GM18517 (cell line): ENCODE measurements around the gene NSF.
"Not testable (repeated sequence)": the region's sequence is repeated elsewhere in the genome, so short reads cannot be mapped to it uniquely, and the experiment has no call there.

Source experiments
- ATAC-seq: cut with Tn5 transposase; IDR thresholded peaks from one replicate; pipeline ENCODE4 v1.9.1; 2021; ENCODE audit warnings: mild to moderate bottlenecking, moderate library complexity; ENCODE audit not compliant: unreplicated experiment

The NSF gene

DNA sequence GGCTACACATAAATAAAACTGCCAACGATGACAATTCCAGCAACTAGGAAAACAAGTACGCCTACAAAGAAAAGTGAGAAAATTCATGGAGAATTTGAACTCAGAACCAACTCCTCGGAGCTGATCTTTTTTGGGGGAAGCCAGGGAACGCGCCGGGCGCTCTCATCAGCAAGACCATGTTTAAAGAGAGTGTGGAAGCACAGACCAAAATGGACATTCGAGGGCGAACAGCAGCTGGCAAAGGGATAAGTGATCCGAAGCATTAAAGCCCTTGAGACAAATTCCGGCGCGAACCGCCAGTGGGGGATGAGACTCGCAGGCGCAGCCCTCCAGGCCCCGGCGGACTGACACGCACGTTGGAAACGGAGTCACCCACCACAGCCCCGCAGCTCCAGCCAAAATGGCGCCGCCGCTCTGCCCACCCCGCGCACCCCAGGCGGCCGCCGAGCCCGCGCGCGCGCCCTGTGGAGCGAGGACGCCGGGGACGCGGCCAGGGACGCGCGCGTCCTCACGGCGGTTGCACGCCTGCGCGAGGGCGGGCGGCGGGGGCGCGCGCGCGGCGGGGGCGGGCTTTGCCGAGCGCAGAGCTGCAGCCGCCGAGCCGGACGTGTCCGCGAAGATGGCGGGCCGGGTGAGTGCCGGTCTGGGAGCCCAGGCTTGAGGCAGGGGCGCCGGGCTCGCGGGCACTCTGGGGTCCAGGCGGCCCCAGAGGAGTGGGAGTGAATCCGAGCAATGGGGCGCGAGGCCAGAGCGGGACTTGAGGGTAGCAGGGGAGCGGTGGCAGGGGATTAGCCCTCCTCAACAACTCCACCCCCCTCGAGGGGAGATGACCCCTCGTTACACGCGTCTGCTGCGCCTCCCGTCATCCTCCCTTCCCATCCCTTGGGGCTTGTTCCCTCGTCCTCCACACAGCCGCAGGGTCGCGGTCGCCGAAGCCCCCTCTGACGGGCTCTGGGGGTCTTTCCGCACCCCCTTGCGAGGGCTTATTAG lies at the start of gene NSF:
Gene NSF, plus strand, starts transcription at position 513 of the 990 bp plus-strand sequence. Its CDS starts 107 bp downstream, at position 620.
- not testable (repeated sequence) for ATAC-seq

DNA sequence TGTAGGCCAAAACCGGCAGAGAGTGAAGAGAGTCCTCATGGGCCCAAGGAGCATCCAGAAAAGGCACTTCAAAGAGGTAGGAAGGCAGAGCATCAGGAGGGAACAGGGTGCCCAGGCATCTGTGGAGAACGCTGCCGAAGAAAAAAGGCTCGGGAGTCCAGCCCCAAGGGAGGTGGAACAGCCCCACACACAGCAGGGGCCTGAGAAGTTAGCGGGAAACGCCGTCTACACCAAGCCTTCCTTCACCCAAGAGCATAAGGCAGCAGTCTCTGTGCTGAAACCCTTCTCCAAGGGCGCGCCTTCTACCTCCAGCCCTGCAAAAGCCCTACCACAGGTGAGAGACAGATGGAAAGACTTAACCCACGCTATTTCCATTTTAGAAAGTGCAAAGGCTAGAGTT lies 41.9 kb upstream of the NSF start:
- not testable (repeated sequence) for ATAC-seq

DNA sequence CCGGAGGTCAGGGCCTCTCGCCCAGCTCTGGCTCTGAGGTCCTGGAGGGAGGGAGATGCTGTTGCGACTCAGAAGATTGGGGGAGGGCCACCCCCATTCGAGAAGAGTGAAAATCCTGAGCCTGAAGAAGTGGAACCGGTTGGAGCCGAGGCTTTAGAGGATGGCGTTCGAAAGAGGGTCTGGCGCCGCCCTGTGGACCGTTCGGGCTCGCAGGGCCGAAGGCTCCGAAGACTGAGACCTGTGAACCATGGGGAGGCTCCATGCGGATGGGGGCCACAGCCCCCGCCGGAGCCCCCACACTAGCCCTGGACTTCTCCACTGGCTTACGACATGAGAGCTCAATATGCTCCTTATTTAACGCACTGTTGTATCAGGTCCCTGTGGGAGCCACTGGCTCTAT lies 31.3 kb upstream of the NSF start:
- not testable (repeated sequence) for ATAC-seq

DNA sequence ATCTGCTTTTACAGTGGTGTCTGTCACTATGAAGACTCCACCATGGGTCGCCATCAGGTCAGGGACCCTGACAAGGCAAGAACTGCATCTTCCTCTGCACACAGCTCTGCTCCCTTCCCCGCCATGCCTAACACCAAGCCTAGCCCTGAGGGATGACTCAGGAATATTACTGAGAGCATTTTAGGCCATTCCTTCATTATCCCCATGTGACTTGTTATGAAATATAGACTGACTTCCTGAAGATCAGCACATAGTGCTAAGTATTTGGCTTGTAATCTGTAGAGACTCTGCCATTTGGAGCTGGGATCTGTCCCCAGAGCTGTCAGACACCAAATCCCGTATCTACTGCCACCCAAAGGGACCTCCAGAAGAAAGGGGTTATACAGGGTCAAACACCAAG lies 30.4 kb upstream of the NSF start:
- ATAC-seq = not testable (repeated sequence)

DNA sequence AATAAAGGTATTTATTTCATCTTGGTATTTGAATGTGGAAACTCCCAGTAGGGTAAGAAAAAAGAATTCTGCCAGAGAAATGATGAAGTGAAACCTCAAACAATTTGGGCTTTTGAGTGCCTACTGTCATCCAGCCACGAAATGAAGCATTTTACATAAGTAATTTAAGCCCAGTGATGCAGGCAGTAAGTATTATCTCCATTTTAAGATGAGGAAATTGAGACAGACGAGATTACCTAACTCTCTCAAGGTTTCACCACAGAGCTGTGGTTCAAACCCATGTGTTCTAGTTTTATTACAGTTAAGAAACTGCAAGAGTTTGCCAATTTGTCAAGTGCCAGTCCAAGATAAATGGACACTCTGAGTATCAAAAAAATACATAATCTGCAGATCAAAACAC lies 24.2 kb upstream of the NSF start:
- not testable (repeated sequence) for ATAC-seq

DNA sequence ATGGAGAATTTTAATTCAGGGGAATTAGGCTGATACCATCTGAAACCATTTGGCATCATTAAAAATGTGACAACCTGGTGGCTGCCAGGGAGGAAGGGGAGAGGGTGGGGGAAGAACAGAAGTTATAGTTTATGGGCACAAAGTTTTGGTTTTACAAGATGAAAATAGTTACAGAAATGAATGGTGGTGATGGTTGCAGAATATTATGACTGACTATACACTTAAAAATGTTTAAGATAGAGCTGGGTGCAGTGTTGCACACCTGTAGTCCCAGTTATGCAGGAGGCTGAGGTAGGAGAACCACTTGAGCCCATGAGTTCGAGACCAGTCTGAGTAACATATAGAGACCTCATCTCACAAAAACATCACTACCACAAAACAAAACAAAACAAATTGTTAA lies 23.5 kb upstream of the NSF start:
- not testable (repeated sequence) for ATAC-seq

DNA sequence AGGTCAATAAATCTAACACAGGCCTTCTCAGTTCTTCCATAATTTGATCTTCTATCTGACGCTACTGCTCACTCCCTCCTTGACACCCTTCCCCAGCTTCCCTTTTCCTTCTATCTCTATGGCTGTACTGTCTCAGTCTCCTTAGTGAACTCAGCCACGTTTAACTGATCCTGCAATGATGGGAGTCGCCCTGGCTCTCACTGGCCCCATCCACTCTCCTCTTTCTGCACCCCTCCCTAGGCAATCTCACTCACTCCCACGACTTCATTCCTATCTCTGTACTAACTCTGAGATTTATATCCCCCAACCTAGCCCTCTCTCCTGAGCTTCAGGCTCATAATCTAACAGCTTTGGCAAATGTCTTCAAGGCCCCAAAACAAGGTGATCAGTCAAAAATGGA lies 18.7 kb upstream of the NSF start:
- ATAC-seq = not testable (repeated sequence)

DNA sequence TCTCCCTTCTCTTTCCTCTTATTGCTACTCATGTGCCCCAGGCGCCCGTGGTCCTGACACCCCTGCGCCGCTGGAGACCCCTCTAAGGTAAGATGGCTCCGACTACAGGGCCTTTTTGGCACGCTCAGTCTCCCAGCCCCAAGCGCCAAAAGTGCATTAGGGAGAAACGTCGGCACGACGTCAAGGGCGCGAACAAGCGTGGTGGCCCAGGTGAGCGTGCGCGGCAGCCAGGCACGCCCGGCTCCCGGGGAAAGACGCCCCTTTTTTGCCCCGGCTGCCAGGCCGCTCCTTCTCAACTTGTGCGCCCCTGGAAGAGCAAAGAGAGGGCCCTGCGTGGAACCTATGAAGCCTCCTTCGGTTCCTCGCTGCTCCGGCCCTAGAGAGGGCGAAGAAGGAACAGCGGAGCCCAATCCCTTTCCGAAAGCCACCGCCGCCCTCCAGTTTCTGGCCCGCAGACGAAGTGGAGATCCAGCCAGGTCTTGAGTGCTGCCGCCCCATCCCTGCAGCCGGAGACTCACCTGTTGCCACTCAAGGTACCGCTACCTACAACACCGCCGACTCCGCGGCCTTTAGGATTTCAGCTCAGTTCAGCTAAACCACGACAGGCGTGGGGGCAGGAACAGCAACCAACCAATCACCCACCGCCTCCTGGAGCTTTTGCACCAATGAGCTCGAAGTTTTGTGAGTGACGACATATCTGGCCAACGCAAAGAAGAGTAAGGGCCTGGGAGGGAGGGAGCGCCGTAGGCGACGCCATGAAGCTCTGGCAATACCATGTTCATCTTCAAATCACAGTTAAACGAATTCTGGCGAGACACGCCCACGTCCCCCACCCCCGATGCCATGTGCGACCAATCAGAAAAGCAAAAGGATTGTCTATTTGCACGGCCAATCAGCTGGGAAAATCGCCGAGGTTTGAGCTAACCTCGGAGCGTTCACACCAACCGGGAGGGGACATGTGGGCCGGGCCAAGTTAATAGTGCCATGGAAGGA lies 11.1 kb upstream of the NSF start, which contains the start of gene ARL17A:
Gene ARL17A, minus strand, starts transcription at position 609 of the 993 bp plus-strand sequence. CDS start 3,369 bp downstream, outside the sequence.
- ATAC-seq = peak; percentile 86

DNA sequence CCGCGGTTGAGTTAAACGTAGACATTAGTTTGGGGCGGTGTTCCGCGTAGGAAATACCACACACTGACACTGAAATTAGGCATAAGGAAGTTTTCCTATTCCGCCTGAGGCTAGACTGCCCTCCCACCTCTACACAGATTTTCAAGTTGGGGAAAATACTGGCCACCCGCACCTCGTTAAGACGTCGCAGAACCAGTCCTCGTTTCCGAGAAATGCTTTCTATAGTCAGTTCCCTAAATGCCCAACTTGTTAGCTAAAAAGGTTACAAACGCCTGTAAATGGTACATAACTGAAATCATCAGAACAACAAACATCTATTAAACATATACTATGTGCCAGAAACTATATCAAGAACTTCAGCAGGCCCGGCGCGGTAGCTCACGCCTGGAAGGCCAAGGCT lies 10.4 kb upstream of the NSF start:
- not testable (repeated sequence) for ATAC-seq

DNA sequence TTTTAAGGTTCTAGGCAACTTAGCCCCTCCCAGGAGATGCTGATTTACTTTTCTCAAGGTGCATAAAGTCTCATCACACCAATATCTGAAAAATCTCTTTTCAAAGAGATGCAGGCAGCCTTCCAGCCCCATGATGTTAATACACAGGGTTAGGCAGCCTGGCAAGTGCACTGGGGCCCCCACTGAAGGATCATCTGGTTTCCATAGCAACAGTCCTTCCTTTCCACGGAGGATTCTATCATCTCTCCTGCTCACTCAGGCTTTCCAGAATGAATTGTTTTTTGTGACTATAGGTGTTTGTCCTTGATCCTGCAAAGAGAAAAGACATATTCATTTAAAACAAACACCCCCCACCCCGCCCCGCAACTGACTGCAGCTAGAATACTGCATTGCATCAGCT lies 5.0 kb upstream of the NSF start:
- ATAC-seq = not testable (repeated sequence)

DNA sequence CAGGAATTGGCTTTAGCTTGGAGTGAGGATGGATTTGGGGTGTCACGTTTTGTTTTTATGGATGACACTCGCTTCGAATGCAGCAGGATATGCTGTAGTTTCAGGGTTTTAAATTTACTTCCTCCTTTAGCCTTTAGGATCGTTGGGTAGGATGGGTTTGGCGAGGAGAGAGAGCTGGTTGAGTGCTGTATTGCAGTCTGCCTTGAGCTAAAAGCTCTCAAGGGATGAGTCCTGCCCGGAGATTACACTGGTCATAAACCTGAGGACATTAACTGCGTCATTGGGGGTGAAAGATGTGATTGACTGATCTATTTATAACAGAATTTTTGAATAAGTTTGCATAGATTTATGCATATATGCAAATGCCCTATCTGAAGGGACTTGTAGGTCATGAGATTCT lies 863 bp downstream of the NSF start:
- not testable (repeated sequence) for ATAC-seq

DNA sequence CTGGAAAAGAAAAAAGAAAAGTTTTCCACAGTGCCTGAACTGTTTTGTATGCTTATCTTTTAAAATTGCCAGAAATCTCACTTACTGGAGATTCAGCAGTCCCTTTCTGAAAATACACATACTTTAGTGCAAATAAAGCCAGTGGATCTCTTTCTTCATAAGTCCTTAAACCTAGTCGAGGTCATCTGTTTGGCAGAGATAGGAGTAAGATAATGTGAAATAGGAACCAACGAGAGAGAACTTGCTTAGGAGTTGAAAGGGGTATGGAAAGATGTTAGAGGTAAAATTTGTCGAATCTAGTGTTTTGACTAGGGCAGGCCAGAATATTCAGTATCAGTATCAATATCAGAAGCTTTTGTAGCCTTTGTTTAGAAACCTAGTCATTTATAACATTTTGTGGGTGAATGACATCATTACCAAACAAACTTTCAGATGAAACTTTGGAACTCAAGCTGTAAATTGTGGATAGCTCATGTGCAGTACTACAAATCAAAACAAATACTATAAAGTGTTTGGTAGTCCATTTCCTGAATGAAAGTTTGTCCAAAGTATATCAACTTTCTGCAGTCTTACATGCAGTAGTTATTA lies 8.0 kb downstream of the NSF start:
- peak; percentile 58 for ATAC-seq

DNA sequence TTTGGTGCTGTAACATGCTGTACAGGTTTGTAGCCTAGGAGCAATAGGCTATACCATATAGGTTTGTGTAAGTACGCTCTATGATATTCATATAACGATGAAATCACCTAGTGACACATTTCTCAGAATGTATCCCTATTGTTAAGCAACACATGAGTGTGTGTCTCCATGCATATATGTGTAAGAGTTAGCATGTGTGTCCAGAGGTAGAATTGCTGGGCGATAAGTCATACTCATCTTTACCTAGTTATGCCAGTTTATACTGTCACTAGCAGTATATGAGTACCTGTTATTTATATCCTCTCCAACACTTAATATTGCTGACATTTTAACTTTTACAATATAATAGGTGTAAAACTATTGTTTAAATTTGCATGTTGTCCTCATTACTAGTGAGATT lies 10.3 kb downstream of the NSF start:
- not testable (repeated sequence) for ATAC-seq

DNA sequence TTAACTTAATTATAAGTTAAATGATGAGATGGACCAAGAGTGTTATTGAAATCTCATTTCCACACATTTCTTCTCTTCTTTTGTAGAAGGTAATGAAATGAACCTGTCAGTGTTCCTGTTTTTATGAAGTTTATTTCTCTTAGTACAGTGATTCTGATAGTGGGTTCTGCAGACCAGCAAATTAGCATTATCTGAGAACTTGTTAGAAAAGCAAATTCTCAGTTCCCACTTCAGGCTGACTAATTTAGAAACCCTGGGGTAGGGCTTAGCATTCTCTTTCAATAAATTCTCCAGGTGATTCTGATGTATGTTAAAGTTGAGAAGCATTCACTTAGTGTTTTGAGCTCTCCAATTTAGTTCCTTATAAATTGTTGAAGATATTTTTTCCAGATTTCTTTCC lies 12.7 kb downstream of the NSF start:
- peak; percentile 76 for ATAC-seq

DNA sequence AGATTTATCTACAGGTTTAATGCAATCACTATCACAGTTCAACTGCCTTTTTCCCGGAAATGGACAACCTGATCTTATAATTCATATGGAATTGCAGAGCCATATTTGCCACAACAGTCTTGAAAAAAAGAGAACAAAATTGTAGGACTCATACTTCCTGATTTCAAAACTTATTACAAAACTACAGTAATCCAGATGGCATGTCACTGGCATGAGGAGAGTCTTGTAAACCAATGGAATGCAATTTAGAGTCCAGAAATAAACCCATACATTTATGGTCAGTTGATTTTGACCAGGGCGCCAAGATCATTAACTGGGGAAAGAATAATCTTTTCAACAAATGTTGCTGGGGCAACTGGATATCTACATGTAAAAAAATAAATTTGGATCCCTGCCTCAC lies 20.8 kb downstream of the NSF start:
- not testable (repeated sequence) for ATAC-seq

DNA sequence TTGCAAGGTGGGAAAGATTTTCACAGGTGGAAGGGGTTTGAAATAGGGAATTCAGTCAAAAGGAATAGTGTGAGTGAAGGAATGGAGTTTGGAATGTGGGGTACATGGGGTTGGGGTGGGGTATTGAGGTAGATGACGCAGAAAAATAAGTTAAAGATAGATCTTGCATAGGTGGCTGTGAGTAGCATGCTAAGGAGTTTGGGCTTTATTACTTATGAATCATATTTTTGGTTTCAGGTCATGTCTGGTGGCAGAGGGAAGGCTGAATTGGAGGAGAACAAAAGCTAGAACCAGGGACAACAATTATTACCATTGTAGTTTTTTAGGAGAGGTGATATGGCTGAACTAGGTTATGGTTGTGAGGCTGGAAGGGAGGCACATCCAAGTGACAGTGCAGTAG lies 23.4 kb downstream of the NSF start:
- ATAC-seq = not testable (repeated sequence)

DNA sequence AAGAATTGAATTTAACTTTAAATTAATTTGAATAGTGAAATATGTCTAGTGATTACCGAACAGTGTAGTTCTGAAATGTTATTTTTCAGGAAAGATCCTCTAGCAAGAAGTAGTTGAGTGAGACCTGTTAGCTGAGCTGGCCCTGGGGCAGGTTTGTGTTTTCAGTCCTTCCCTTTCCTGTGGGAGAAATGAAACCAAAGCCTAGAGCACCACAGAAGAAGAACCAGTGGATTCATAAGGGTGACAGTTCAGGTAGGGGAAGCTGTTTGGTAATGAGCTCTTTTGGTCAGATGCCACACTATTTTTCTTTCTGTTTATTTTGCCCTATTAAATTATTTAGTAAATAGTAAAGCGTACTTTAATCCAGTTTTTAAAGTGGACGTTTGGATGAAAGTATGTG lies 26.7 kb downstream of the NSF start:
- ATAC-seq = not testable (repeated sequence)

DNA sequence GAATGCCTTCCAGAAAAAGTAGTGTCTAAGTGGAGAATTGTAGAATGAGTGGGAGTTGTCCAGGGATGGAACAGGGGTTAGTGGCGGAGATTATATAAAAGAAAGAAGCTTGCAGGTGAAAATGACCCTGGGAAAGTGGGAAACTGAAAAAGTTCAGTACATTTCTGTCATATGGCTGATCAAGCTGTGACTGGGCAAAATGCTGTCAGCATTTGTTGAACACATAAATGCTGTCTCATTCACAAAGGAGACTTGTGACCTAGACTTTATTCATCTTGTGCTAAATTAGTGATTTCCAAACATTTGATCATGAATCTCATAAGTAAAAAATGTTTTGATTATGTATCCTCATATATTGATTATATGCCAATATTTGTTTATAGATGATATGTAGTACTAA lies 28.5 kb downstream of the NSF start:
- ATAC-seq = not testable (repeated sequence)

DNA sequence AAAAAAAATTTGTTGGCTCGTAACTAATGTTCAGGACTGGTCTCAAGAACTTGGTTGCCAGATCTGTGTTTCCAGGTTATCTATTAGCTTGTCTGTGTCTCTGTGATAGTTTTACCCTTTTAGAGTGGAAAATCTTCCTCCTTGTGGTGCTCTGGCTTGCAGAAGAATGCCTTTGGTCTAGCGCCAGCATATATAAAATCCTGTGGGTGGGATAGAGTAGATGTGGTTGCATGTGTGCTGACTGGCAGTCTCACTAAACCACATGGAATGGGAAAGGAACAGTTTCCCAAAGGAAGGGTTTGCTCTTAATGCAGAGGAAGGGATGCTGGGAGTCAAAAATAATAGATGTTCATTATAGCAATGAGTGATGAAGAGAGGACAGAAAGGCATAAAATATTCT lies 33.3 kb downstream of the NSF start:
- not testable (repeated sequence) for ATAC-seq

DNA sequence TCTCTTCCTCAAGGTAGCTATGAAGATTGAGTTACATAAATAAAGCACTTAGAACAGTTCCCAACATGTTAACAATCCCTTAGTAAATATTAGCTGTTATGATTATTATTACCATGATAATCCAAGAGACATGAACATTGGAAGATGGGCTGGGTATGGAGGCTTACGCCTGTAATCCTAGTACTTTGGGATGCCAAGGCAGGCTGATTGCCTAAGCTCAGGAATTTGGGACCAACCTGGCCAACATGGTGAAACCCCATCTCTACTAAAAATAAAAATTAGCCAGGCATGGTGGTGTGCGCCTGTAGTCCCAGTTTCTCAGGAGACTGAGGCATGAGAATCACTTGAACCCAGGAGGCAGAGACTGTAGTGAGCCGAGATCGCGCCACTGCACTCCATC lies 34.3 kb downstream of the NSF start:
- ATAC-seq = not testable (repeated sequence)

DNA sequence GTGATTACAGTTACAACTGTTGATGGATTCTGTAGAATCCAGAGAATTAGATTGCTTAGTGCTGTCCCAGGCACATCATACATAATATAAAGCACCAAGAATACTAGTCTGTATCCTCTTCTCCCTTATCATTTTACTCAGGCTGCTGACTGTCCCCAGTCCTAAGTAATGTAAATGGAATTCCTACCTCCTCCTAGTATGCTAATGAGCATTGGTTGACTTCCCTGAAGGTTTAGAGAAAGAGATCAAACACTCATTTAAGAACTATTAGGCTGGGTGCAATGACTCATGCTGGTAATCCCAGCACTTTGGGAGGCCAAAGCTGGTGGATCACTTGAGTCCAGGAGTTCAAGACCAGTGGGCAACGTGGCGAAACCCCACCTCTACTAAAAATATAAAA lies 37.0 kb downstream of the NSF start:
- ATAC-seq = not testable (repeated sequence)
